ENCODE results near the gene C4orf50.

C4orf50 gene

DNA sequence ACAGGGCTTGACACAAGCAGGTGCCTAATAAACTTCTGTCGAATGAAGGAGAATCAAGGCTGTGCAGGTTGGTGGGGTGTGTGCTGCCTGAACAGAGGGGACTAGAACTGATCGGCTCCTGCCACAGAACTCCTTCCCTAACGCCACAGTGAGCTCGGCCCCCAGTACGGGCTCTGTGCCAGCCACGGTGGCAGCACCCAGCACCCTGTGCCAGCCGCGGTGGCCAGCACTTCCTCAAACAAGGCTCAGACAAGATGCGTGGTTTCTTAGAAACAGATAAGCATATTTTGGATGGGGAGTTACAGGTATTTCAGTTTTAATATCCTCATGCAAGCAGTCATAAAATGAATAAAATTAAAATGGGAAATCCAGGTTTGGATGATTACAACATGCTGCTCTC, 26.0 kb upstream of the C4orf50 start:
- in situ Hi-C loops (cut with MboI; ENCODE audit: low sequenced_read_pairs), result no loop called here

DNA sequence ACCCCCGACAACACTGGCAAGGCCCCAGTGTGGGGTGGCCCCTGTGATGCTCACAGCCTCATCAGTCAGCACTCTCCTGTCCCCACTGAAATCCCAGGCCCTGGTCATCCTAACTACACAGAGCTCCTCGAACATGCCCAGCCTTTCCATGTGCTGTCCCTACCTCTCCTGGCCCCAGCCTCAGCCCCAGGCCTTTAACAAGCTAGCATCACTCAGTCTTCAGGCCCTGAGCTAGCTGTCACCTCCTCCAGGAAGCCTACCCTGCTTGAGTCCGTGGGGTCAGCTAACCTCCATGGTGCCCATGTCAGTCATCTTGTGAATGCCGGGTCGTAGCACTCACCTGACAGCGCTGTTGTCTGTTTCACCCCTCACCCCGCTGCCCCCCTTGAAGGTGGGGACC, 25.6 kb upstream of the C4orf50 start:
- in situ Hi-C loops (cut with MboI; ENCODE audit: low sequenced_read_pairs), result no loop called here

DNA sequence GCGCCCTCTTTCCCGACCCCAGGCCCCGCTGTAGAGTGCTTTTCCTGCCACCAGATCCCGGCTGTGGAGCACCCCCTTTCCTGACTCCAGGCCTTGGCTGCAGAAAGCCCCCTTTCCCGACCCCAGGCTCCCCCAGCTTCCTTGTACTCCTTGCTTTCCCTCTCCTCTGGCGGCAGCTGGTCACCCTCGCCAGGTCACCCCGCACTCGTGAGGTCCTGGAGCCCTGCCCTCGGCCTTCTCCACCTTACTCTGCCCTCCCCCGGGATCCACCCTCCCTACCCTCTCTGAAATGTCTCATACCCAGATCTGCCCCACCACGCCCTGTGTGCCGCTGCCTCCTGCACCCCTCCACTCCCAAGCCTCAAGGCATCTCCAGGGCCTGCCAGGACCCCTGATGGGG, 25.0 kb upstream of the C4orf50 start:
- in situ Hi-C loops (cut with MboI; ENCODE audit: low sequenced_read_pairs), result no loop called here

DNA sequence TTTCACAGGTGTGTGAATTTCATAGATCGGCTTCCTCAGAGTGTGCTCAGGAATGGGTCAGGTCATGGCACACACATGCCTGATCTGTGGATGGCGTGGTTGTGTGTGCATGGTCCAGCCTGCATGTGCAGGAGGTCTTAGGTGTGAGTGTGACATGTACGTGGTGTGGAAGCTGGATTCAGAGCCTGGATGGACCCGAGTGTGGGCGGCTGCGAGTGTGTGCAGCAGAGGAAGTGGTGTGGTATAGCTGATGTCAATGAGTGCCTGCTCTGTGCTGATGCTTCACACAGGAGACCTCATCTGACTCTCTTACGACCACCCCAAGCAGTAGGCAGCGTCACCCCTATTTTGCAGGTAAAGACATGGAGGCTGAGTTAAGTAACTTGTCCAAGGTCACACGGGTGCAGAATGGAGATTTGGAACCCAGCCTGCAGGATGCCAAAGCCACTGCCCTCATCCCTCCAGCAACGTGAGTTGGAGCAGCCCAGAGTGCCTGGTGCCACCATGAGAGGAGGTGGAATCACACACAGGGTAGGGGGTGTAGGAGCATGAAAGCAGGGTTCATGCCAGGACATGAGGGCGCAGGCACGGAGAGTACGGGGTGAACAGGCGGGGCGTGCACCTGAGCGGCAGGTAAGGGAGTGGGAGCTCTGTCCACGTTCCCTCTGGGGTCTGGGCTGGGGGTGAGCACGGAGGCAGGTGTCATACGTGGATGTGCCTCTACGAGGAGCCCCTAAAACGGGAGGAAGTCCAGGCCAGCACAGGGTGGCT, 24.2 kb upstream of the C4orf50 start:
- in situ Hi-C loops (cut with MboI; ENCODE audit: low sequenced_read_pairs), result no loop called here

DNA sequence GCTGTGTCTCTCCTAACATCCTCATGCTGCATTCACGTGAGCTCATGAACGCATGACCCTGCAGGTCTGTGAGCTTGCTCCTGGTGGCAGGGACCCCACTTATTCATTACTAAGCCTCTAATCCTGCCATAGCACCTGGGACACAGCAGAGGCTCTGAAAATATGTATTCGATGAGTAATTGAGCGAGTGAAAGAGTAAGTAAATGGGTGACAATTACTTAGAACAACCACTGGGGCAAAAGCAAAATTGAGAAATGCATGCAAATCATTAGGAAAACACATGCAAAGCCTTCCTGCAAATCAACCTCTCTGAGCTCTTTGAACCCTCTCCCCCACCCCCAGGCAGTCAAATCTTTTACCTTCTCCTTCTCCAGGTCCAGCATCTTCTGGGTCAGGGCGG, 23.6 kb upstream of the C4orf50 start:
- in situ Hi-C loops (cut with MboI; ENCODE audit: low sequenced_read_pairs), result no loop called here

DNA sequence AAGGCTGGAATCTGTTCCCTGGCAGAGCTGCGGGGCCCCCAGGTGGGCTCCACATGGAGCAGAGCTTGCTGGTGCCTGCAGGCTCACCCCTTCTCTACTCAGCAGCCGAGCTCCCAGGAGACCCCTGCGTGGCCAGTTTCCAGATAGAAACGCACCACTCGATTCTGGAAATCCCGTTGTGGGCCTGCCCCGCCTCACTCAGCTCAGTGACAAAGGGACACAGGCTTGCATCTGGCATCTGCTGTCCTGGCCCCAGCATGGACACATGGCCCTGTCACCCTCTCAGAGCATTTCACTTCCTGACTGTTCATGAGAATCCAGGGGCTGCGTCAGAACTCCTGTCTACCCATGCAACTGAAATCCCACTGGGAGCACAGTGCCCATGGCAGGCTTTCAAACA, 20.5 kb upstream of the C4orf50 start:
- in situ Hi-C loops (cut with MboI; ENCODE audit: low sequenced_read_pairs), result no loop called here

DNA sequence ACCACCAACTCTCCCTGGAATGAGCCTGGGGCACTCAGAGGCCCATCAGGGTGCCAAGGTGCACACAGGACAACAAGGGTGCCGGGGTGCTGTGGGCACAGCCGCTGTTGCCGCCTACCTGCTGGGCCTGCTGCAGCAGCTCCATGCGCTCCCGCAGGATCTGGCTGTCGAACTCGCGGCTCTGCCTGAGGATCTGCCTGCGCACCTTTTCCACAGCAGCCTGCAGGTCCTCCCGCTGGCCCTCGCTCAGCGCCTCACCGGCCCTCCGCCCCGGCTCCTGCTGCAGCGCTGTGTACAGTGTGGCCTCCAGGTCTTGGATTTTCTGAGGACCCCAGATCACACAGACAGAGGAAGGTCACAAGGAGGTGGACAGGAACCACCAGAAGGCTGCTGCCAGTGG, 17.6 kb upstream of the C4orf50 start:
- in situ Hi-C loops (cut with MboI; ENCODE audit: low sequenced_read_pairs), result no loop called here

DNA sequence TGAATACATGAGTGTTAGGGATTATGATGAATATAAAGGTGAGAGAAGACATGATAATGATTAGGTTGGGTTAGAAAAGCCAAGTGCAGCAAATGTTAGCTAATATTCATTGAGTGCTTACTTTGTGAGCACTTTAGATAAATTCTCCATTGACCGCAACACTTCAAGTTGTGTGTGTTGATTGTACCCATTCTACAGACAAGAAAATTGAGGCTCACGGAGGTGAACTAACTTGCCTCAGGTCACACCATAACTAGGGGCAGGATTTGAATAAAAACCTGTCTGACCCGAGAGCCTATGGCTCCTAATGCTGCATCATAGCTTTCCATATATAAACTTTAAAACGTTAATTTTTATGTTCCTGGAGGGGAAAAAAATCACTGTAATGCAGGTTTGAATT, 15.2 kb upstream of the C4orf50 start:
- in situ Hi-C loops (cut with MboI; ENCODE audit: low sequenced_read_pairs), result no loop called here

DNA sequence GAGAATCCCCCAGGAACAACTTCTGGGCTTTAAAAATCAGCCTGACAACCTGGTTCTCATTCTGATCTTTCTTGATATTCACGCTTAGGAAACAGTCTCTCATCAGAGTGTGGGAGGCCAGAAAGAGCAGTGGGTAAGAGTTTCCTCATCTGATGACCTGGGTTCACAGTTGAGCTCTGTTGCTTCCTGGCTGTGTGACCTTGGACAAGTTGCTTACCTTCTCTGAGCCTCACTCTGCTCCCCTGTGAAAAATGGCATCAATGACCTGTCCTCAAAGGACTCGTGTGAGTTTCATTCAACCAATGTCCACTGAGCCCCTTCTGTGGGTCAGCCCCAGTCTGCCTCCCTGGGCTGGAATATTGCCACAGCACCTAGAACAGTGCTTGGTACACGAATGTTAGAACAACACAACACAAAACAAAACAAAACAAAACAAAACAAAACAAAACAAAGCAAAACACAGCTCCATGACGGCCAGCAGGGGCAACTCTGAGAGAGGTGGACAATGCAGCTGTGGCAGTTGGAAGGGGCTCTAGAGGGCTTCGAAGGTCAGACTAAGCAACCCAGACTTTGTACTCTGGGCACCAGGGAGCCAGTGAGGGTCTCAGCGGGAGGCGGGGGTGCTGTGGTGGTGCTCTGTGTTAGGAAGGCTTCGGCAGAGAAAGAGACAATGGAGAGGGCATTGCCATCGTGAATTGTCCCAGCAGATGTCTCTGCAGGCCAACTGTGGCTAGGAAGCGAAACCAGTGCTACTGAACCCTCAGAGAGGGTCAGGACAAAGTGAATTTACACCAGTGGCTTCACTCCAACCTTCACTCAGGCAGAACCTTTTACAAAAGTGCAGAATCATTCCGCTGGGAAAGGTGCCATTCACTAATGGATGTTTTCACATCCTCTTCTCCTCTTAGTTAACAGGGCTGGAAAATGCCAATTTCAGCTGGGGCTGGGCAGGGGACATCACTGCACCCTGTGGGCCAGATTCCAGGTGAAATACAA, 14.3 kb upstream of the C4orf50 start:
- in situ Hi-C loops (cut with MboI; ENCODE audit: low sequenced_read_pairs), result no loop called here

DNA sequence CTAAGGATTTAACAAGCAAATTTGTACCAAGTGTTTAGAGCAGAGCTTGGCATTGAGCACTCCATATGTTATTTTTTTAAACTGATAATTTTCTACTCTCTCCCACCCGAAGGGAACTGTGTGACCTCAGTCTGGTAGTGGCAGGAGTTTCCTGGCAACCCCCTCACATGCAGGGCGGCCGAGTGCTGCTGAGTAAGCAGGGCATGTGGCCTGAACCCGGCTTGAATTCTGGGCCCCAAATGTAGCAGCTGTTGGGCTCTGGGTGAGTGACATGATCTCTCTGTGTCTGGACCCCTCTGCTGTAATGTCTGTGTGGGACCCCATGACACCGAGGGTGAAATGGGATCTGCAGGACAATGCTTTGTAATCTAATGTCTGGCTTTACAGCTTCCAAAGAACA, 13.6 kb upstream of the C4orf50 start:
- in situ Hi-C loops (cut with MboI; ENCODE audit: low sequenced_read_pairs), result no loop called here

DNA sequence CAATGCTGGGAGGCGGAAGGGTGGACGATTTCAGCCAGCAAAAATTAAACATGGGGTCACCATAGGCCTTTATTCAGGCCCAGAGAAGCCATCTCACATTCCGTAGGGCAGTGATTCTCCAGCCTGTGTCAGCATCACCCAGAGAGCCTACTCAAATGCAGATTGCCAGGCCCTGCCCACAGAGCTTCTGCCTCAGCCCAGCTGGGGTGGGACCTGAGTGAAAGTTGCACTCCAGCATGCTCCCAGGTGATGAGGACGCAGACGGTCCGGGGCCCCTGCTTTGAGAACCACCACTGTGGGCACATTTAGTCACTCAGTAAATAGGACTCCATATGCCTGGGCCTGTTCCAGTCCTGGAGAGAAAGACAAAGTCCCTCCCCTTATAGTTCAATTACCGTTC, 12.4 kb upstream of the C4orf50 start:
- in situ Hi-C loops (cut with MboI; ENCODE audit: low sequenced_read_pairs), result no loop called here

DNA sequence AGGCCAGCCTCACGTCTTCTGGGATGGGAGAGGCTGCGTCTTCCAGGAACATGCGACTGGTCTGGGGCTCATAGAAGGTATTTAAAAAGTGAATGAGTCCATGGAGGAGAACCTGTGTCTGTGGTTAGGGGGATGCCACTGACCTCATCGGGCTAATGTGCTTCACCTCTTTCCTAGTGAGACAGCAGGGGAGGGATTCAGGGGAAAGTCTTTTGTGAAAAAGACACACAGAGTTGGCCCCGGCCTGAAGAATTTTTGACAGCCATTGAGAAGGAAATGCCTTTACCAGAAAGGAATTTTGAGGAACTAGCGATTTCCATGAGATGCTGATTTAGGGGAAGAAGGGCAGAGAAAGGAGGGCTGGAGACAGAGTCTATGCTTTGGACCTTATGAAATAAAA, 11.0 kb upstream of the C4orf50 start:
- in situ Hi-C loops (cut with MboI; ENCODE audit: low sequenced_read_pairs), result no loop called here

DNA sequence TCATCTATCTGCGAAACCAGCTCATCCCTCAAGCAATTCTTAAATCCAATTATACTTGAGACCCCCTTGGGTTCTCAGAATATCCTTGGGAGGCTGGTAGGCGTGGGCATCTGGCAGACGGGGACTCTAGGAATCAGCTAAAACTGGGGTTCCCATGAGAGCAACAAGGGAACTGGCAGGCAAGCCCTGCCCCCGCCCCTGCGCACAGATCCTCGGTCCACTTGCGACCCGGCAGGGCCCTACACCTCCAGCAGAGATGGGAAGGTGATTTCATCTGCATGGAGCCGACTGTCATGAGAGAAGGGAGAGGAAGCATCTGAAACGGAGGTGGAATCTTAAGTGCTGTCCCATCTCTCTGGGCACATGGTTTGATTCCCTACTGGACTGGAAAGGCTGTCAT, 9.9 kb upstream of the C4orf50 start:
- in situ Hi-C loops (cut with MboI; ENCODE audit: low sequenced_read_pairs), result no loop called here

DNA sequence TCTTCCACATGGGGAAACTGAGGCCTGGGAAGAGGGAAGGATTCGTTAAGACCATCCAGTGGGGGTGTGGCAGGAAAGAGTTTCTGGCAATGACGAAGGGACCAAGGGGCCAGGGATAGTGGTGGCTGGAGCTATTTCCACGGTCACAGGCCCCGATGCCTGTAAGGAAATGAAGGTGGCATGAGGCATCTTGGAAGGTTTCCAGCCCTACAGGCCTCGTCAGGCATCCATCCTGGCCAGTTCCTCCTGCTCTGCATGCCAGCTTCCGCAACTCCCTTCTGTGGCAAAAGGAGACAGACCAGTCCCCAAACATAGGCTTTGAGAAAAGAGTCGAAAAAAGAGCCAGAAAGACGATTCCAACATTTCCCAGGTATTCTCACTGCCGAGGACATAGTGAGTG, 9.2 kb upstream of the C4orf50 start:
- in situ Hi-C loops (cut with MboI; ENCODE audit: low sequenced_read_pairs), result no loop called here

DNA sequence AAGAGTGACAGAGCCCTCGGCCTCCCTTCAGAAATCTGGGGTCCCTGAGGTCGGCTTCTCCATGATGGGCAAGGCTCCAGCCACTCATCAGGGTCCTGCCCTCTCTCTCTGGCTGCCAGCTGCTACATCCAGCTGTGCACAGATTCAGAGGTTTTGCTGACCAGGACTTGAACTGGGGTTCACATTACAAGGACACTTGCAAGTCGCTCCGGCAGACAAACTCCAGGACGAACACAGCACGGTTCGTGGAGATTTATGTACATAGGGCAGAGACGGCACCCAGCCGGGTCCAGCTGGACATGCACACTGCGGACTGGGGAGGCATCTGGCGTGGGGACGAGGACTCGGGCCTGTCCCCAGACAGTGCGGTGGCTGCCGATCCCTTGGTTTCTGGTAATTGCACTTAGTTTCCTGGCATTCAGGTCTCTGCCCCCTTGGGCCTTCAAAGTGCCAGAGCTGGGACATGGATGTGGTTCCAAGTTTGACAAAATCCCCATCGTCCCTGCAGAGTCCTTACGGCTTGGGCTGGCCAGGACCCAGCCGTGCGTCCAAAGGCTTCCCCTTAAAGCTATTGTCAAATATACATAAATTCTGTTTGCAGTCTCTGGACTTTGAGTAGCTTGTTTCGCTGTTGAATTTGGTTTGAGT, 6.2 kb upstream of the C4orf50 start:
- in situ Hi-C loops (cut with MboI; ENCODE audit: low sequenced_read_pairs), result no loop called here

DNA sequence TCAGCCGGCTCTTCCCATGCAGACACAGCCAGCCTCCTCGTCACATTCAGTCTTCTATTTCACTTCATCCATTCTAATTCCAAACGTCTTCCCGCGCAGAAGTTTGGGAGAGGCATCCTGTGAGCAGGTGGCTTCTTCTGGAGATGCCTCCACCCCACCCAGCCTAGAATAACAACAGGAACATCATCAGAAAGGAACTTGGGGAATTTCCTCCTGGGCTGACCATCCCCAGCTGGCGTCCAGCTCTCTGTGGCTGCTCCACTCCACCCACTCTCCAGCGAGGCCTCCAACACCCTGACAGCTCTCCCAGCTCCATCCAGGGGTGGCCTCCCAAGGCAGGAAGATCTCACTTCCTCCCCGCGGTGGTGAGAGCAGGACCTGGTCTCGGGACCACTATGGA, 5.5 kb upstream of the C4orf50 start:
- in situ Hi-C loops (cut with MboI; ENCODE audit: low sequenced_read_pairs), result no loop called here

DNA sequence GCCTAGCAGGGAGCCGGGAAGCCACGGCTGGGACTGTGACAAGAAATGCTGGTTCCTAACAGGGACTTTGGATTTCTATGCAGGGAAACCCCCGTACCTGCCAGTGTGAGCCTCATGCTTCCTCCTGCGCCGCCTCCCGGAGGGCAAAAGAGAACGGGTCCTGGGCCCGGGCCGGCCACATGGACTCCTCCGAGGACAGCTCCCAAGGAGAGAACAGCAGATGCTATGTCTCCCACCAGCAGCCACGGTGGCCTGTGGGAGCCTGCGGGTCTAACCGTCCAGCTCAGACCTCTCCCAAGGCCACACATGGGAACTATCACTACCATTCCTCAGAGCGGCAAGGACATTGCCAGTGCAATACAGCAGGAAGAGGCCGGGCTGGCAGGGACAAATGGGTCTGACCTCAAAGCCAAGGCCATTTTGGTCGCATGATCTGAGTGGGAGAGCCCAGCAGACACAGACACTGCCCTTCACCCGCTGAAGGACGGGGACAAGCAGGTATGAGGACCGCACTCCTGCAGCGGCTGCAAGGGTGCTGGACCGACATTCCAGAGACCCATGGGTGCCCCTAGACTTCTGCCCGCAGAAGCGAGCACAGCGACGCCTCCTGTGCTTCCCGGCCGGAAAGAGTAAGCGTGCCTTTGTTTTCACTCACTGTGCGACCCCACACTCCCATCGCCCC, 4.5 kb upstream of the C4orf50 start:
- in situ Hi-C loops (cut with MboI; ENCODE audit: low sequenced_read_pairs), result no loop called here

DNA sequence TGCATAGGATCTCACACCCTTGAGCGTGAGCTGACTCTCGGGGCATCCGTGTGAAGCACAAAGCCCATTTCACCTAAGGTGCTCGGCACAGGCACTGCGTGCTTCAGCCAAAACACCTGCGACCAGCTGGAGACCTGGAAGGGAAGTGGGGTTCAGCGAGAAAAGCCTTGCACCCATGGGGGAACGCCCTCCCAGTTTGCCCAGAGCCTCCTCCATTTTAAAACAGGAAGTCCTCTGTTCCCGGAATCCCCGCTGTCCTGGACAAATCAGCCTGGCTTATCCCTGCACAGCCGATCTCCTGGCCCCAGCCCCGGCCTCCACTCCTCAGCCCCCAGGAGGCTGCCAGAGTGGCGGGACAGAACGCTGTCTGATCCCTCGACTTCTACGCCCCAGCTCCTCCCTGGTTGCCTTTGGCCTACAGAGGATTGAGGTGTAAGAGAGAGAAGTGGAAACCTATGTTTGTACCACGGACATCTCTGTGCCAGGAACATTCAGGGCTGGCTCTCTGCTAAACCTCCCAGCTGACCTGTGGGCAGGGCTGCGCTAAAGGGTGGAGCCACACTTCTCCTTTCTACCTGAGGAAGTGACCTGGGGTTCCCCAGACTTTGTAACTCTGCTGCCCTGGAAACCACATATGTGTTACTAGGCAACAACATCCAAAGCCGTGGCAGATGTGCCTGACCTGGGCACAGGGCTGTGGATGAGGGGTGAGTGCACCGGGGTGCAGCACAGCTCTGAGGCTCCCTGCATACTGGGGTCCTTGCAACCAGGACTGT, 3.8 kb upstream of the C4orf50 start:
- in situ Hi-C loops (cut with MboI; ENCODE audit: low sequenced_read_pairs), result no loop called here

DNA sequence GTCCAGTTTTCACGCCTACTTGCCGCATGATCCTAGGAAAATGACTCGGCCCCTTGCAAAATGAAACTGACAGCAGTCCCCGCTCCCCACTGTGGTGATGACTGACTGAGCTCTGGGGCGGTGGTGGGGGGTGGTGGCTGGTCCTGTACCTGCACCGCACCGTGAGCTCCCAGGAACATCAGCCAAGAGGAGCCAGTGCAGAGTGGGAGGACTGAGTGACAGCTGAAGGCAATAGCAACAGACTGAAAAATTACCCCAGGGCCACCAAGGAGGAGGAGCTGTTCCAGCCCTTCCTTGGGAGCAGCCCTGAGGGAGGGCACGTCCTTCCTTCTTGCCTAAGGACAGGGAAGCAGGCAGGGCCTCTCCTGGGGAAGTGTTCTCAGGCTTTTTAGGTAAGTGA, 2.4 kb upstream of the C4orf50 start:
- in situ Hi-C loops (cut with MboI; ENCODE audit: low sequenced_read_pairs), result no loop called here
